Effector memory CD8-positive, alpha-beta T cell (primary cell): ENCODE data around the gene NAV2.

Source experiments
- ATAC-seq: fragments of 150-1000 bp; cut with Tn5 transposase; replicated peaks from 2 replicates; pipeline ENCODE4 v1.10.0; 2021; ENCODE audit warnings: mild to moderate bottlenecking, moderate library complexity
- DNase-seq, 3 experiments: peaks; one replicate each; pipeline ENCODE4 v3.0.0; 2021
- H3K27ac Mint-ChIP-seq, 2 donors: one replicate each; pipeline ENCODE4 v1.8.0; 2022; ENCODE audit warnings: mild to moderate bottlenecking in 2 of 2, mixed read lengths in 2 of 2, moderate library complexity in 2 of 2
- H3K27me3 Mint-ChIP-seq, 2 donors: one replicate each; pipeline ENCODE4 v1.8.0; 2022; ENCODE audit warnings: mixed read lengths in 2 of 2
- H3K36me3 Mint-ChIP-seq: one replicate; pipeline ENCODE4 v1.8.0; 2022; ENCODE audit warnings: mild to moderate bottlenecking, moderate library complexity, mixed read lengths; ENCODE audit not compliant: insufficient read depth
- H3K4me1 Mint-ChIP-seq, 2 donors: one replicate each; pipeline ENCODE4 v1.8.0; 2022; ENCODE audit warnings: low read depth in 2 of 2, mixed read lengths in 2 of 2
- H3K4me3 Mint-ChIP-seq, 2 donors: one replicate each; pipeline ENCODE4 v1.8.0; 2022; ENCODE audit warnings: mild to moderate bottlenecking in 2 of 2, mixed read lengths in 2 of 2, moderate library complexity in 2 of 2
- H3K9me3 Mint-ChIP-seq, 2 donors: one replicate each; pipeline ENCODE4 v1.8.0; 2022; ENCODE audit warnings: mixed read lengths in 2 of 2
- total RNA-seq, 9 experiments: gene quantifications; one replicate each; lab custom pipeline; 2026; lab: John Stamatoyannopoulos, UW

Gene NAV2, protein sequence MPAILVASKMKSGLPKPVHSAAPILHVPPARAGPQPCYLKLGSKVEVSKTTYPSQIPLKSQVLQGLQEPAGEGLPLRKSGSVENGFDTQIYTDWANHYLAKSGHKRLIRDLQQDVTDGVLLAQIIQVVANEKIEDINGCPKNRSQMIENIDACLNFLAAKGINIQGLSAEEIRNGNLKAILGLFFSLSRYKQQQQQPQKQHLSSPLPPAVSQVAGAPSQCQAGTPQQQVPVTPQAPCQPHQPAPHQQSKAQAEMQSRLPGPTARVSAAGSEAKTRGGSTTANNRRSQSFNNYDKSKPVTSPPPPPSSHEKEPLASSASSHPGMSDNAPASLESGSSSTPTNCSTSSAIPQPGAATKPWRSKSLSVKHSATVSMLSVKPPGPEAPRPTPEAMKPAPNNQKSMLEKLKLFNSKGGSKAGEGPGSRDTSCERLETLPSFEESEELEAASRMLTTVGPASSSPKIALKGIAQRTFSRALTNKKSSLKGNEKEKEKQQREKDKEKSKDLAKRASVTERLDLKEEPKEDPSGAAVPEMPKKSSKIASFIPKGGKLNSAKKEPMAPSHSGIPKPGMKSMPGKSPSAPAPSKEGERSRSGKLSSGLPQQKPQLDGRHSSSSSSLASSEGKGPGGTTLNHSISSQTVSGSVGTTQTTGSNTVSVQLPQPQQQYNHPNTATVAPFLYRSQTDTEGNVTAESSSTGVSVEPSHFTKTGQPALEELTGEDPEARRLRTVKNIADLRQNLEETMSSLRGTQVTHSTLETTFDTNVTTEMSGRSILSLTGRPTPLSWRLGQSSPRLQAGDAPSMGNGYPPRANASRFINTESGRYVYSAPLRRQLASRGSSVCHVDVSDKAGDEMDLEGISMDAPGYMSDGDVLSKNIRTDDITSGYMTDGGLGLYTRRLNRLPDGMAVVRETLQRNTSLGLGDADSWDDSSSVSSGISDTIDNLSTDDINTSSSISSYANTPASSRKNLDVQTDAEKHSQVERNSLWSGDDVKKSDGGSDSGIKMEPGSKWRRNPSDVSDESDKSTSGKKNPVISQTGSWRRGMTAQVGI (N-terminal part only)
- 0 to 22.6 (median 0.36) reads per million in 9 experiments for total RNA-seq

DNA sequence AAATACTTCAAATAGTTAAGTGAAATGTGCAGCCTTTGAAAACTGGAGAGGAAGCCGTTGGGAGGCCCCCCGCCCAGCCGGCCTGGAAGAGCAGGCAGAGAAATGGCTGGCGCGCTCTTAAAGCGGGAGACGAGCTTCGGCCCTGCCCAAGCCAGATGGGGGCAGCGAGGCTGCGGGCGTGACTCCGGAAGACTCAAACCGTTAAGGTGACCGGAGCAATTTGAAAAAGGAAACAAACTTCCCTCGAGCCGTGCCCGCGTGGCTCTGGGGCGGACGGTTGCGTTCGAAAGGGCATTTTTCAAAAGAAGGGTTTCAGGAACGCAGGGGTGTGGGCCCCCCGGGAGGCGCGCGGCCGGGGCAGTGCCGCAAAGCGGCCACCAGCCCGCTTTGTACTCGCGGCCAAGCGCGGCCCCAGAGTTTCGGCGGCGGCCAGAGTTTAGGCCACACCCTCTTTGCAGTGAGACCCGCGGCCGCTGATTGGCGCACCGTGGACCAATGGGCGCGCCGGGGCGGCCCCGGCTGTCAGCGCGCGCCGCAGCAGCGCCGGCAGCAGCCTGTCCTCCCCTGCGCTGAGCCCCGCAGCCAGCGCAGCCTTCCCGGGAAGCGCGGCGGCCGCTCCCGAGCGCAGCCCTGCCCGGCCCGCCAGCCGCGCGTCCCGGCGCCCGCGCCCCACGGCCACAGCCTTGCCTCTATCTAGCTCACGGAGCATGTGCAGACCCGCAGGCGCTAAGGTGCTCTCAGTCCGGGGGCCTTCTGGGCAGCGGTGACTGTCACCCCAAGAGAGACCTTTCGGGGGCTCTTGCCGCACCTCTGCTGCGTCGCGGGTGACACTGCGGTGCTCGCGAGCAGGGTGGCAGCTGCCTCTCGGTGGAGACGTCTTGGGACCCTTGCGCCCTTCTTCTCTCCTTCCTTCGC is at the start of gene NAV2:
NAV2 (plus strand) TSS at position 557 of the 915 bp plus-strand sequence. CDS start 859 bp downstream, outside the sequence.
- Mint-ChIP-seq H3K36me3 (peaks cover 8% of the 10 kb centered on the region), H3K9me3 (no peaks in the 10 kb centered on the region), H3K27ac (peak within 1 kb of the TSS; percentile 88 to 92), H3K4me1 (peaks cover 23 to 26% of the 10 kb centered on the region in 2 donors), H3K27me3 (peaks cover 24 to 29% of the 10 kb centered on the region in 2 donors), H3K4me3 (peak within 1 kb of the TSS; percentile 96 to 97)
- DNase-seq (peak; percentile 60 to 66 (median 64)), ATAC-seq (peak; percentile 97)

- H3K4me3 Mint-ChIP-seq: no peak overlapping the region
- DNase-seq: no peak
Measured at GRCh38 chr11:19663206-19663605, 49.4 kb upstream of the NAV2 start.

GRCh38 chr11:19664886-19665548 is 47.6 kb upstream of the NAV2 start:
- no peaks in the 10 kb centered on the region for H3K36me3 Mint-ChIP-seq
- ATAC-seq (no peak), DNase-seq (no peak)
- no peak overlapping the region for H3K27ac Mint-ChIP-seq
- peaks cover 0 to 4% of the 10 kb centered on the region in 2 donors for H3K4me1 Mint-ChIP-seq
- no peak overlapping the region for H3K4me3 Mint-ChIP-seq
- no peaks in the 10 kb centered on the region for H3K9me3 Mint-ChIP-seq
- H3K27me3 Mint-ChIP-seq: no peaks in the 10 kb centered on the region

More at GRCh38 chr11:19663206-19663605, 49.4 kb upstream of the NAV2 start:
- no peaks in the 10 kb centered on the region for H3K27me3 Mint-ChIP-seq
- H3K27ac Mint-ChIP-seq: no peak overlapping the region
- no peak for ATAC-seq
- peaks cover 0 to 8% of the 10 kb centered on the region in 2 donors for H3K4me1 Mint-ChIP-seq
- H3K9me3 Mint-ChIP-seq: no peaks in the 10 kb centered on the region
- H3K36me3 Mint-ChIP-seq: no peaks in the 10 kb centered on the region

DNA sequence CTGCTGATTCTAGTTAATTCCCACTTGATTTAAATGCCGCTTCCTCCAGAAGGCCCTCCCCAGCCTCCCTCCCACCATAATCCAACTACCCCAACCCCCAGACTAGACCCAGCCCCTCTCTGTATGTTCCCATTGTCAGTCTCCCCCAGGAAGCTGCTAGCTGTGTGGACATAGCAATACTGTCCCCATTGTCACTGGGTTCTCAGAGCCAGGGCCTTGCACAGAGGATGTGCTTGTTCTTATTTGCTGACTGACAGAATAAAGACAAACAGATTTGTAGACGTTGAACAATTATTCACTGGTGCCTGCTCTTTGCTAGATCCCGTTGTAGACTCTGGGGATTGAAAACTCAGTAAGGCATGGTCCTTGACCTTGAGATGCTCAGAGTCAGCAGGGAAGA is 45.7 kb upstream of the NAV2 start:
- Mint-ChIP-seq H3K36me3 (no peaks in the 10 kb centered on the region), H3K27me3 (peaks cover 0 to 10% of the 10 kb centered on the region in 2 donors), H3K9me3 (no peaks in the 10 kb centered on the region), H3K4me3 (no peak overlapping the region), H3K4me1 (no peaks in the 10 kb centered on the region), H3K27ac (no peak overlapping the region)
- ATAC-seq (no peak), DNase-seq (no peak)

- peaks cover 0 to 15% of the 10 kb centered on the region in 2 donors for H3K27me3 Mint-ChIP-seq
- H3K27ac Mint-ChIP-seq: no peak overlapping the region
- DNase-seq: no peak
- no peaks in the 10 kb centered on the region for H3K36me3 Mint-ChIP-seq
- no peaks in the 10 kb centered on the region for H3K9me3 Mint-ChIP-seq
- no peak for ATAC-seq
- H3K4me1 Mint-ChIP-seq: no peaks in the 10 kb centered on the region
- H3K4me3 Mint-ChIP-seq: no peak overlapping the region
Measured at GRCh38 chr11:19669511-19669910, 43.1 kb upstream of the NAV2 start.

DNA sequence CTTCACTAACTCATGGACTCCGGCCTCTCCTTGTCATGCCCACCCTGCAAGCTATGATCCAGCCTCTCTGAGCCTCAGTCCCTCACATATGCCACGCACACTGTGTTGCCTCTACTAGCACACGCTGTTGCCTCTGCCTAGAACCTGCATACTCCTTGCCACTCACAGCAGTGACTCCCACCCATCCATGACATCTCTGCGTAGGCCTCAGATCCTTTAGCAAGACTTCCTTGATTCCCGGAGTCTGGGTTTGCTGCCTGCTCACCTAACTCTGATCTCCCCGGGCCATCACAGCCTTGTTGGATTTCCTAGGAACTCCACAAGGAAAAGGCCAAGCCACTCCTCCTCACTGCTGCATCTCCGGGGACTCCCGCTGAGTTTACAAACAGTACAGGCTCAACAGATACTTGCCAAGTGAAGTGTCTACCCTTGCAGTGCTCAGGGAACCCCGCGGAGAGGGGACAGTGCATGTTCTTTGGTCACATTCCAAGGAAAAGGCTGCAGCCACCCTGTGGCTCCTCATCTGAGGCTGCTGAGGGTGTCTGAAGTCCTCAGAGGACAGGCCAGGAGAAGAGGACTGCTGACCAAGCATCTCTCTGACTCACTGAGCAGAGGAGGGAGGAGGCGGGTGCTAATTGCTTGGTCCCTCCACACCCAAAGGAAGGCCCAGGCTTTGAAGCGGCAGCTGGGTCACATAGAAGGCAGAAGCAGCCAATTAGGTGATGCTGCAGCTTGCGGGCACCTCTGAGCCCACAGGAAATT is 42.4 kb upstream of the NAV2 start:
- no peak for DNase-seq
- peaks cover 2 to 3% of the 10 kb centered on the region in 2 donors for H3K4me1 Mint-ChIP-seq
- no peaks in the 10 kb centered on the region for H3K36me3 Mint-ChIP-seq
- ATAC-seq: no peak
- H3K4me3 Mint-ChIP-seq: no peak overlapping the region
- H3K9me3 Mint-ChIP-seq: no peaks in the 10 kb centered on the region
- no peak overlapping the region for H3K27ac Mint-ChIP-seq
- H3K27me3 Mint-ChIP-seq: peaks cover 0 to 15% of the 10 kb centered on the region in 2 donors

GRCh38 chr11:19672586-19673206 is 39.9 kb upstream of the NAV2 start:
- no peak overlapping the region for H3K4me3 Mint-ChIP-seq
- no peaks in the 10 kb centered on the region for H3K36me3 Mint-ChIP-seq
- H3K27me3 Mint-ChIP-seq: peaks cover 0 to 26% of the 10 kb centered on the region in 2 donors
- peaks cover 3 to 4% of the 10 kb centered on the region in 2 donors for H3K4me1 Mint-ChIP-seq
- no peaks in the 10 kb centered on the region for H3K9me3 Mint-ChIP-seq
- no peak overlapping the region for H3K27ac Mint-ChIP-seq
- DNase-seq (no peak), ATAC-seq (no peak)

DNA sequence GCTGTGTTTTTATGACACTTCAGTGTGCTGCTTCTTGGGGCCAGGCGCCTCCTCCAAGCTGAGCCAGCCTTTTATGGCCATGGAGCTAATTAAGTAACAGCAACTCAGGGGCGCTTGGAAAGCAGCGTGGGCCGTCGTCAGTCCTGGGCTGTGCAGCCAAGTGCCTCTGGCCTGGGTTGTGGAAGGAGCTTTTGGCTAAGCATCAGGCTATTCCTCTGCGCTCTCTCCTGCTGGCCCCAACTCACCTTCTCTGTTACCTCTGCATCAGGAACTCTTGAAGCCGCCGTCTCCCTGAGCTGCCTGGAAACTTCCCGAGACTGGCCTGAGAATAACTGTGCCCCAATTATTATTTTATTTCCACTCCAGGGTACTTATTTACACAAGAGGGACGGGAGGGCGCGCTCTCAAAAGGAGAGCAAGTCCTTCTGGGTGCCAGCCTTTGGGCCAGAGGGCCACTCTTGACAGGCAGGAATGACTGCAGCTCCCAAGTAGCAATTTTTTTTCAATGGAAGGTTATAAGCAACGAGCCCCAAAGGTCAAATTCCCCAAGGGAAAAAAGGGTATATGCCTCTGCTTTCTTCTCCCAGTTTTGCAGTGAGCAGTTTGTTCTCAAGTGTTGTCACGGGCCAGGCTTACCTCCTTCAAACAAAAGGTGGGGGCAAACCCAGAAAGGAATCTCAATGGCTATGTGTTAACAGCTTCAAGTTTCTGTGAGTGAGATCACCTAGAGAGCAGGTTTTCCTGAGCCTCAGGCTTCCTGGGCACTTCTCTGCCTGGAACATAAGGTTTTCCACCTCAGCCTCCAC is 38.5 kb upstream of the NAV2 start:
- no peak overlapping the region for H3K27ac Mint-ChIP-seq
- H3K4me3 Mint-ChIP-seq: no peak overlapping the region
- no peaks in the 10 kb centered on the region for H3K36me3 Mint-ChIP-seq
- H3K4me1 Mint-ChIP-seq: peaks cover 3 to 4% of the 10 kb centered on the region in 2 donors
- no peak for DNase-seq
- H3K27me3 Mint-ChIP-seq: peaks cover 0 to 39% of the 10 kb centered on the region in 2 donors
- ATAC-seq: no peak
- no peaks in the 10 kb centered on the region for H3K9me3 Mint-ChIP-seq

DNA sequence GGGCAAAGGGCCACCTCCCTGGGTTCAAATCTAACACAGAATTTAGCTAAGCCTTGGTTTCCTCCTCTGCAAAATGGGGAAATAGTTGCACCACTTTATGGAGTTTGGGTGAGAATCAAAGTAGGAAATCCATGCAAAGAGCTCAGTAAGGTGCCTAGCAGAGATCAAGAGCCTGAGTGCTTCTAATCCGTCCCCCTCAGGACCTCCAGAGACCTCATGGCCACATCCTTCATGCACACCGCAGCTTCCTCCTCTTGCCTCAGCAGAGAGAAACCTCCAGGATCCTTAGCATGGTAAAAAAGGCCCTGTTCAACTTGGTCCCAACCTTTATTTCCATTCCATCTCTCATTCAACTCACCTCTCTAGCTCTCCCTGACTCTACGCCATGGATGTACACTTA is 37.8 kb upstream of the NAV2 start:
- Mint-ChIP-seq H3K27me3 (peaks cover 6 to 46% of the 10 kb centered on the region in 2 donors), H3K4me3 (no peak overlapping the region), H3K36me3 (no peaks in the 10 kb centered on the region), H3K4me1 (peaks cover 3 to 4% of the 10 kb centered on the region in 2 donors), H3K27ac (no peak overlapping the region), H3K9me3 (no peaks in the 10 kb centered on the region)
- ATAC-seq: no peak
- no peak for DNase-seq

DNA sequence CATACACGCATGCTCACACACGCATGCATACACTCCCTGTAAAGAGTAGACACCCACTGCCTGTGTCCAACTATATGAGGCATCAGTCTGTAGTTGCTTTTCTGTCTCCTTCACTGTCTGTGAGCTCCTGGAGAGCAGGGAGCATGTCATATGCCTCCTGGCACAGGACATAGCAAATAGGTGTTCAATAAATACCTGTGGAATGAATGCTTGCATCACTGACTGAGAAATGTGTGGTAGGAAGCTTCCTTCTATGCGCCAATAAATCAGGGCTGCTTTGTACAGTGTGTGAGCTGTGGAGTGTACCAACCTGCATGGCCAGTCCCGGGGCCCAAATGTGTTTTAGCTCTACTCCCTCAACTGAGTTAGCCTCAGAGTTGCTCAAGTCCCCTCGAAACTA is 37.2 kb upstream of the NAV2 start:
- peaks cover 3 to 4% of the 10 kb centered on the region in 2 donors for H3K4me1 Mint-ChIP-seq
- H3K4me3 Mint-ChIP-seq: no peak overlapping the region
- no peak for ATAC-seq
- no peak overlapping the region for H3K27ac Mint-ChIP-seq
- DNase-seq: no peak
- H3K9me3 Mint-ChIP-seq: no peaks in the 10 kb centered on the region
- no peaks in the 10 kb centered on the region for H3K36me3 Mint-ChIP-seq
- H3K27me3 Mint-ChIP-seq: peaks cover 12 to 52% of the 10 kb centered on the region in 2 donors
